ENCODE results near the gene GBE1. TPM values are rescaled to one million over a fixed set of nuclear protein-coding genes. Genes with fewer than 3 reads are reported as not detected.

The GBE1 gene
- total and polyA plus RNA-seq, 2 donors (not counting 1 experiment from before 2014, with no cell fraction given), result 153 to 232 TPM

- Histone ChIP-seq H2AFZ (ENCODE audit: low read length) (no peak overlapping the region), H3K27ac (ENCODE audit: insufficient read depth, low read length) (no peak overlapping the region), H3K4me1 (ENCODE audit: control insufficient read depth, extremely low read depth, insufficient read depth, low read length) (peaks cover 5% of the 10 kb centered on the region)
Measured at GRCh38 chr3:81716870-81717509, 44.5 kb downstream of the GBE1 start.

GRCh38 chr3:81713031-81713430 lies 48.4 kb downstream of the GBE1 start:
- Histone ChIP-seq H3K9me3 (ENCODE audit: control insufficient read depth, insufficient read depth, low read depth, low read length) (no peaks in the 10 kb centered on the region), H3K4me2 (ENCODE audit: extremely low read depth, insufficient read depth, low read length) (no peak overlapping the region), H3K4me1 (ENCODE audit: control insufficient read depth, extremely low read depth, insufficient read depth, low read length) (peaks cover 5% of the 10 kb centered on the region), H4K20me1 (ENCODE audit: control insufficient read depth, extremely low read depth, insufficient read depth, low read length) (no peaks in the 10 kb centered on the region), H2AFZ (ENCODE audit: low read length) (no peak overlapping the region), H3K27ac (ENCODE audit: insufficient read depth, low read length) (no peak overlapping the region), H3K9ac (ENCODE audit: insufficient read depth, low read length) (no peak overlapping the region), H3K79me2 (ENCODE audit: control insufficient read depth, insufficient read depth, low read length) (peaks cover 30% of the 10 kb centered on the region), H3K4me3 (replicated peaks in 1 of 4; ENCODE audit: control extremely low read depth in 1 of 4, insufficient read depth in 1 of 4, low read depth in 3 of 4, low read length in 4 of 4) (no peak overlapping the region), H3K27me3 (ENCODE audit: control insufficient read depth, insufficient read depth, low read length) (no peaks in the 10 kb centered on the region), H3K36me3 (ENCODE audit: control insufficient read depth, insufficient read depth, low read length) (no peaks in the 10 kb centered on the region)
- TF ChIP-seq CTCF (conservative IDR thresholded peaks at IDR 0.05 in 1 of 2, IDR thresholded peaks at IDR 0.05 in 1 of 2; ENCODE audit: low read depth in 1 of 2, low read length in 2 of 2) (no peak), EZH2 (IDR thresholded peaks at IDR 0.05; ENCODE audit: low read length, missing control alignments) (no peak)
- DNase-seq (ENCODE audit: low read depth in 2 of 2), result no peak

More at GRCh38 chr3:81716870-81717509, 44.5 kb downstream of the GBE1 start:
- H4K20me1 ChIP-seq (ENCODE audit: control insufficient read depth, extremely low read depth, insufficient read depth, low read length), result no peaks in the 10 kb centered on the region
- no peaks in the 10 kb centered on the region for H3K36me3 ChIP-seq (ENCODE audit: control insufficient read depth, insufficient read depth, low read length)
- H3K4me3 ChIP-seq (replicated peaks in 1 of 4; ENCODE audit: control extremely low read depth in 1 of 4, insufficient read depth in 1 of 4, low read depth in 3 of 4, low read length in 4 of 4), result no peak overlapping the region
- TF ChIP-seq CTCF (conservative IDR thresholded peaks at IDR 0.05 in 1 of 2, IDR thresholded peaks at IDR 0.05 in 1 of 2; ENCODE audit: low read depth in 1 of 2, low read length in 2 of 2) (no peak), EZH2 (IDR thresholded peaks at IDR 0.05; ENCODE audit: low read length, missing control alignments) (no peak)
- peaks cover 36% of the 10 kb centered on the region for H3K79me2 ChIP-seq (ENCODE audit: control insufficient read depth, insufficient read depth, low read length)
- H3K9me3 ChIP-seq (ENCODE audit: control insufficient read depth, insufficient read depth, low read depth, low read length), result no peaks in the 10 kb centered on the region
- peak; percentile 78 to 79 for DNase-seq (ENCODE audit: low read depth in 2 of 2)
- H3K4me2 ChIP-seq (ENCODE audit: extremely low read depth, insufficient read depth, low read length), result peak overlapping the region; percentile 52
- no peak overlapping the region for H3K9ac ChIP-seq (ENCODE audit: insufficient read depth, low read length)
- no peaks in the 10 kb centered on the region for H3K27me3 ChIP-seq (ENCODE audit: control insufficient read depth, insufficient read depth, low read length)

GRCh38 chr3:81709606-81710005 lies 51.8 kb downstream of the GBE1 start:
- Histone ChIP-seq H3K27me3 (ENCODE audit: control insufficient read depth, insufficient read depth, low read length) (no peaks in the 10 kb centered on the region), H3K79me2 (ENCODE audit: control insufficient read depth, insufficient read depth, low read length) (peaks cover 30% of the 10 kb centered on the region), H3K9ac (ENCODE audit: insufficient read depth, low read length) (no peak overlapping the region), H3K36me3 (ENCODE audit: control insufficient read depth, insufficient read depth, low read length) (no peaks in the 10 kb centered on the region), H3K4me2 (ENCODE audit: extremely low read depth, insufficient read depth, low read length) (no peak overlapping the region), H3K27ac (ENCODE audit: insufficient read depth, low read length) (no peak overlapping the region), H3K4me3 (replicated peaks in 1 of 4; ENCODE audit: control extremely low read depth in 1 of 4, insufficient read depth in 1 of 4, low read depth in 3 of 4, low read length in 4 of 4) (no peak overlapping the region), H3K4me1 (ENCODE audit: control insufficient read depth, extremely low read depth, insufficient read depth, low read length) (no peaks in the 10 kb centered on the region), H3K9me3 (ENCODE audit: control insufficient read depth, insufficient read depth, low read depth, low read length) (no peaks in the 10 kb centered on the region), H4K20me1 (ENCODE audit: control insufficient read depth, extremely low read depth, insufficient read depth, low read length) (no peaks in the 10 kb centered on the region), H2AFZ (ENCODE audit: low read length) (no peak overlapping the region)
- DNase-seq (ENCODE audit: low read depth in 2 of 2), result no peak
- no peak for TF ChIP-seq CTCF (conservative IDR thresholded peaks at IDR 0.05 in 1 of 2, IDR thresholded peaks at IDR 0.05 in 1 of 2; ENCODE audit: low read depth in 1 of 2, low read length in 2 of 2)
- no peak for TF ChIP-seq EZH2 (IDR thresholded peaks at IDR 0.05; ENCODE audit: low read length, missing control alignments)
